ENCODE results near the gene MAP1S. TPM values are rescaled to one million over a fixed set of nuclear protein-coding genes. Genes with fewer than 3 reads are reported as not detected.

The MAP1S gene
- total RNA-seq, 1 donor from 2014 or later = 141 TPM

- DNase-seq (ENCODE audit: extremely low read depth, low read depth, low spot score) = no peak
Observed at GRCh38 chr19:17734146-17734545, 14.9 kb downstream of the MAP1S start.

- no peak for DNase-seq (ENCODE audit: extremely low read depth, low read depth, low spot score)
Observed at GRCh38 chr19:17735410-17735809, 16.1 kb downstream of the MAP1S start.

- DNase-seq (ENCODE audit: extremely low read depth, low read depth, low spot score) = no peak
Observed at GRCh38 chr19:17737690-17738153, 18.4 kb downstream of the MAP1S start.

GRCh38 chr19:17739121-17739875, 20.0 kb downstream of the MAP1S start:
- no peak for DNase-seq (ENCODE audit: extremely low read depth, low read depth, low spot score)

- DNase-seq (ENCODE audit: extremely low read depth, low read depth, low spot score) = no peak
Observed at GRCh38 chr19:17741456-17741855, 22.2 kb downstream of the MAP1S start.

GRCh38 chr19:17743874-17744580, 24.7 kb downstream of the MAP1S start:
- DNase-seq (ENCODE audit: extremely low read depth, low read depth, low spot score) = no peak

GRCh38 chr19:17747205-17748098, 28.2 kb downstream of the MAP1S start:
- DNase-seq (ENCODE audit: extremely low read depth, low read depth, low spot score) = peak; percentile 45

GRCh38 chr19:17748884-17749638, 29.8 kb downstream of the MAP1S start:
- no peak for DNase-seq (ENCODE audit: extremely low read depth, low read depth, low spot score)

GRCh38 chr19:17749912-17750317, 30.6 kb downstream of the MAP1S start:
- no peak for DNase-seq (ENCODE audit: extremely low read depth, low read depth, low spot score)

- no peak for DNase-seq (ENCODE audit: extremely low read depth, low read depth, low spot score)
Observed at GRCh38 chr19:17751103-17751911, 32.0 kb downstream of the MAP1S start, which contains the start of gene FCHO1. FCHO1 (plus strand) TSS chr19:17751477; CDS start chr19:17755165, 3,688 bp downstream.

GRCh38 chr19:17751912-17752273, 32.6 kb downstream of the MAP1S start:
- no peak for DNase-seq (ENCODE audit: extremely low read depth, low read depth, low spot score)

GRCh38 chr19:17752865-17753639, 33.8 kb downstream of the MAP1S start:
- no peak for DNase-seq (ENCODE audit: extremely low read depth, low read depth, low spot score)

- no peak for DNase-seq (ENCODE audit: extremely low read depth, low read depth, low spot score)
Observed at GRCh38 chr19:17753976-17754375, 34.7 kb downstream of the MAP1S start.

- no peak for DNase-seq (ENCODE audit: extremely low read depth, low read depth, low spot score)
Observed at GRCh38 chr19:17754634-17755442, 35.6 kb downstream of the MAP1S start.

GRCh38 chr19:17755443-17755890, 36.2 kb downstream of the MAP1S start:
- DNase-seq (ENCODE audit: extremely low read depth, low read depth, low spot score) = no peak

- DNase-seq (ENCODE audit: extremely low read depth, low read depth, low spot score) = no peak
Observed at GRCh38 chr19:17755977-17756670, 36.8 kb downstream of the MAP1S start.

- DNase-seq (ENCODE audit: extremely low read depth, low read depth, low spot score) = no peak
Observed at GRCh38 chr19:17757125-17757524, 37.8 kb downstream of the MAP1S start.
